ENCODE data around the gene CACNA1E.

CACNA1E gene

GRCh38 chr1:181784039-181784683 lies 300.8 kb downstream of the CACNA1E start:
- Mint-ChIP-seq H3K4me3 (no peak overlapping the region), H3K27ac (ENCODE audit: low read depth) (no peak overlapping the region), H3K9me3 (no peaks in the 10 kb centered on the region), H3K27me3 (peaks cover 24% of the 10 kb centered on the region), H3K4me1 (no peaks in the 10 kb centered on the region), H3K36me3 (ENCODE audit: insufficient read depth) (no peaks in the 10 kb centered on the region)
- DNase-seq (ENCODE audit: low spot score in 2 of 2) (no peak), ATAC-seq (replicated peaks; ENCODE audit: extremely low read depth, poor library complexity, severe bottlenecking) (no peak)

GRCh38 chr1:181789395-181789794 lies 306.1 kb downstream of the CACNA1E start:
- DNase-seq (ENCODE audit: low spot score in 2 of 2), result no peak
- no peaks in the 10 kb centered on the region for H3K36me3 Mint-ChIP-seq (ENCODE audit: insufficient read depth)
- ATAC-seq (replicated peaks; ENCODE audit: extremely low read depth, poor library complexity, severe bottlenecking), result no peak
- H3K9me3 Mint-ChIP-seq, result no peaks in the 10 kb centered on the region
- H3K4me1 Mint-ChIP-seq, result no peaks in the 10 kb centered on the region
- no peak overlapping the region for H3K4me3 Mint-ChIP-seq
- peaks cover 13% of the 10 kb centered on the region for H3K27me3 Mint-ChIP-seq
- no peak overlapping the region for H3K27ac Mint-ChIP-seq (ENCODE audit: low read depth)

GRCh38 chr1:181791721-181792120 lies 308.4 kb downstream of the CACNA1E start:
- Mint-ChIP-seq H3K4me1 (no peaks in the 10 kb centered on the region), H3K4me3 (no peak overlapping the region)
- ATAC-seq (replicated peaks; ENCODE audit: extremely low read depth, poor library complexity, severe bottlenecking), result no peak

GRCh38 chr1:181793831-181794230 lies 310.5 kb downstream of the CACNA1E start:
- Mint-ChIP-seq H3K9me3 (no peaks in the 10 kb centered on the region), H3K4me1 (no peaks in the 10 kb centered on the region), H3K27me3 (peaks cover 22% of the 10 kb centered on the region), H3K27ac (ENCODE audit: low read depth) (no peak overlapping the region), H3K4me3 (no peak overlapping the region), H3K36me3 (ENCODE audit: insufficient read depth) (peaks cover 1% of the 10 kb centered on the region)
- ATAC-seq (replicated peaks; ENCODE audit: extremely low read depth, poor library complexity, severe bottlenecking) (no peak), DNase-seq (ENCODE audit: low spot score in 2 of 2) (no peak)

More at GRCh38 chr1:181791721-181792120, 308.4 kb downstream of the CACNA1E start:
- DNase-seq (ENCODE audit: low spot score in 2 of 2), result no peak
- H3K36me3 Mint-ChIP-seq (ENCODE audit: insufficient read depth), result no peaks in the 10 kb centered on the region
- peaks cover 13% of the 10 kb centered on the region for H3K27me3 Mint-ChIP-seq
- no peak overlapping the region for H3K27ac Mint-ChIP-seq (ENCODE audit: low read depth)
- H3K9me3 Mint-ChIP-seq, result no peaks in the 10 kb centered on the region

GRCh38 chr1:181794332-181794731 lies 311.0 kb downstream of the CACNA1E start:
- ATAC-seq (replicated peaks; ENCODE audit: extremely low read depth, poor library complexity, severe bottlenecking) (no peak), DNase-seq (ENCODE audit: low spot score in 2 of 2) (no peak)
- Mint-ChIP-seq H3K4me1 (no peaks in the 10 kb centered on the region), H3K4me3 (no peak overlapping the region), H3K36me3 (ENCODE audit: insufficient read depth) (peaks cover 1% of the 10 kb centered on the region), H3K27ac (ENCODE audit: low read depth) (no peak overlapping the region), H3K27me3 (peaks cover 22% of the 10 kb centered on the region), H3K9me3 (no peaks in the 10 kb centered on the region)

- Mint-ChIP-seq H3K27ac (ENCODE audit: low read depth) (no peak overlapping the region), H3K4me3 (no peak overlapping the region), H3K27me3 (peaks cover 27% of the 10 kb centered on the region), H3K36me3 (ENCODE audit: insufficient read depth) (peaks cover 1% of the 10 kb centered on the region), H3K9me3 (no peaks in the 10 kb centered on the region), H3K4me1 (no peaks in the 10 kb centered on the region)
- ATAC-seq (replicated peaks; ENCODE audit: extremely low read depth, poor library complexity, severe bottlenecking) (no peak), DNase-seq (ENCODE audit: low spot score in 2 of 2) (no peak)
Measured at GRCh38 chr1:181798191-181798926, 315.0 kb downstream of the CACNA1E start.

GRCh38 chr1:181801617-181802016 lies 318.3 kb downstream of the CACNA1E start:
- Mint-ChIP-seq H3K27me3 (peaks cover 54% of the 10 kb centered on the region), H3K36me3 (ENCODE audit: insufficient read depth) (peaks cover 1% of the 10 kb centered on the region), H3K27ac (ENCODE audit: low read depth) (no peak overlapping the region), H3K4me1 (no peaks in the 10 kb centered on the region), H3K9me3 (no peaks in the 10 kb centered on the region), H3K4me3 (no peak overlapping the region)
- ATAC-seq (replicated peaks; ENCODE audit: extremely low read depth, poor library complexity, severe bottlenecking), result no peak
- DNase-seq (ENCODE audit: low spot score in 2 of 2), result no peak

- no peak for ATAC-seq (replicated peaks; ENCODE audit: extremely low read depth, poor library complexity, severe bottlenecking)
- no peaks in the 10 kb centered on the region for H3K9me3 Mint-ChIP-seq
- H3K27ac Mint-ChIP-seq (ENCODE audit: low read depth), result no peak overlapping the region
- peaks cover 54% of the 10 kb centered on the region for H3K27me3 Mint-ChIP-seq
- no peak overlapping the region for H3K4me3 Mint-ChIP-seq
- no peaks in the 10 kb centered on the region for H3K4me1 Mint-ChIP-seq
- no peak for DNase-seq (ENCODE audit: low spot score in 2 of 2)
- H3K36me3 Mint-ChIP-seq (ENCODE audit: insufficient read depth), result peaks cover 1% of the 10 kb centered on the region
Measured at GRCh38 chr1:181802466-181802865, 319.1 kb downstream of the CACNA1E start.

GRCh38 chr1:181803421-181803820 lies 320.1 kb downstream of the CACNA1E start:
- Mint-ChIP-seq H3K4me1 (no peaks in the 10 kb centered on the region), H3K27ac (ENCODE audit: low read depth) (no peak overlapping the region), H3K27me3 (peaks cover 49% of the 10 kb centered on the region), H3K9me3 (no peaks in the 10 kb centered on the region), H3K36me3 (ENCODE audit: insufficient read depth) (no peaks in the 10 kb centered on the region), H3K4me3 (no peak overlapping the region)
- ATAC-seq (replicated peaks; ENCODE audit: extremely low read depth, poor library complexity, severe bottlenecking) (no peak), DNase-seq (ENCODE audit: low spot score in 2 of 2) (no peak)

GRCh38 chr1:181804989-181805388 lies 321.7 kb downstream of the CACNA1E start:
- H3K4me3 Mint-ChIP-seq, result no peak overlapping the region
- no peaks in the 10 kb centered on the region for H3K9me3 Mint-ChIP-seq
- no peaks in the 10 kb centered on the region for H3K36me3 Mint-ChIP-seq (ENCODE audit: insufficient read depth)
- no peak overlapping the region for H3K27ac Mint-ChIP-seq (ENCODE audit: low read depth)
- H3K4me1 Mint-ChIP-seq, result no peaks in the 10 kb centered on the region
- ATAC-seq (replicated peaks; ENCODE audit: extremely low read depth, poor library complexity, severe bottlenecking) (no peak), DNase-seq (ENCODE audit: low spot score in 2 of 2) (no peak)
- peaks cover 37% of the 10 kb centered on the region for H3K27me3 Mint-ChIP-seq

GRCh38 chr1:181806746-181807145 lies 323.4 kb downstream of the CACNA1E start:
- ATAC-seq (replicated peaks; ENCODE audit: extremely low read depth, poor library complexity, severe bottlenecking) (no peak), DNase-seq (ENCODE audit: low spot score in 2 of 2) (no peak)
- Mint-ChIP-seq H3K4me3 (no peak overlapping the region), H3K27me3 (peaks cover 43% of the 10 kb centered on the region), H3K9me3 (no peaks in the 10 kb centered on the region), H3K27ac (ENCODE audit: low read depth) (no peak overlapping the region), H3K4me1 (no peaks in the 10 kb centered on the region), H3K36me3 (ENCODE audit: insufficient read depth) (no peaks in the 10 kb centered on the region)

GRCh38 chr1:181807251-181807650 lies 323.9 kb downstream of the CACNA1E start:
- H3K9me3 Mint-ChIP-seq, result no peaks in the 10 kb centered on the region
- no peak for DNase-seq (ENCODE audit: low spot score in 2 of 2)
- H3K4me3 Mint-ChIP-seq, result no peak overlapping the region
- H3K27ac Mint-ChIP-seq (ENCODE audit: low read depth), result no peak overlapping the region
- peaks cover 43% of the 10 kb centered on the region for H3K27me3 Mint-ChIP-seq
- H3K4me1 Mint-ChIP-seq, result no peaks in the 10 kb centered on the region
- ATAC-seq (replicated peaks; ENCODE audit: extremely low read depth, poor library complexity, severe bottlenecking), result no peak
- H3K36me3 Mint-ChIP-seq (ENCODE audit: insufficient read depth), result no peaks in the 10 kb centered on the region

- DNase-seq (ENCODE audit: low spot score in 2 of 2) (no peak), ATAC-seq (replicated peaks; ENCODE audit: extremely low read depth, poor library complexity, severe bottlenecking) (no peak)
- H3K36me3 Mint-ChIP-seq (ENCODE audit: insufficient read depth), result no peaks in the 10 kb centered on the region
Measured at GRCh38 chr1:181809991-181810545, 326.8 kb downstream of the CACNA1E start.

More at GRCh38 chr1:181809991-181810545, 326.8 kb downstream of the CACNA1E start:
- no peaks in the 10 kb centered on the region for H3K4me1 Mint-ChIP-seq
- H3K27ac Mint-ChIP-seq (ENCODE audit: low read depth), result no peak overlapping the region
- H3K27me3 Mint-ChIP-seq, result peaks cover 17% of the 10 kb centered on the region
- H3K9me3 Mint-ChIP-seq, result no peaks in the 10 kb centered on the region
- no peak overlapping the region for H3K4me3 Mint-ChIP-seq
